Nephron (organoid): ENCODE results near the gene NHLH2.

Experiments
- H3K27ac Mint-ChIP-seq, 3 experiments: 2 replicates each; pipeline ENCODE4 v1.8.0; 2020; ENCODE audit warnings: mixed read lengths in 3 of 3, mild to moderate bottlenecking in 2 of 3, moderate library complexity in 1 of 3
- H3K27me3 Mint-ChIP-seq: 2 replicates; pipeline ENCODE4 v1.8.0; 2021; ENCODE audit warnings: low read depth, mild to moderate bottlenecking, moderate library complexity, mixed read lengths
- H3K36me3 Mint-ChIP-seq: 2 replicates; pipeline ENCODE4 v1.8.0; 2020; ENCODE audit warnings: low read depth, mixed read lengths
- H3K4me1 Mint-ChIP-seq: 2 replicates; pipeline ENCODE4 v1.8.0; 2020; ENCODE audit warnings: mixed read lengths
- H3K4me3 Mint-ChIP-seq, 3 experiments: 2 replicates each; pipeline ENCODE4 v1.8.0; 2020; ENCODE audit warnings: mild to moderate bottlenecking in 3 of 3, mixed read lengths in 3 of 3, moderate library complexity in 2 of 3
- H3K9me3 Mint-ChIP-seq: 2 replicates; pipeline ENCODE4 v1.8.0; 2020; ENCODE audit warnings: mixed read lengths
- CTCF ChIP-seq, 3 experiments: fragments of 200-600 bp; sonication (generic); IDR thresholded peaks; one replicate each; pipeline ENCODE4 v1.5.0; 2021; ENCODE audit warnings: antibody characterized with exemption in 3 of 3; ENCODE audit not compliant: unreplicated experiment in 3 of 3

NHLH2 gene

GRCh38 chr1:115879977-115880376, 39.1 kb upstream of the NHLH2 start:
- TF ChIP-seq CTCF (IDR thresholded peaks at IDR 0.05; ENCODE audit: unreplicated experiment in 3 of 3) = no peak
- Mint-ChIP-seq H3K27ac (no peak overlapping the region), H3K4me3 (no peak overlapping the region), H3K9me3 (no peaks in the 10 kb centered on the region), H3K36me3 (no peaks in the 10 kb centered on the region), H3K4me1 (no peaks in the 10 kb centered on the region), H3K27me3 (no peaks in the 10 kb centered on the region)

GRCh38 chr1:115877511-115877910, 36.6 kb upstream of the NHLH2 start:
- Mint-ChIP-seq H3K27me3 (no peaks in the 10 kb centered on the region), H3K27ac (no peak overlapping the region), H3K4me3 (no peak overlapping the region), H3K9me3 (no peaks in the 10 kb centered on the region), H3K4me1 (no peaks in the 10 kb centered on the region), H3K36me3 (no peaks in the 10 kb centered on the region)
- TF ChIP-seq CTCF (IDR thresholded peaks at IDR 0.05; ENCODE audit: unreplicated experiment in 3 of 3) = no peak

- Mint-ChIP-seq H3K9me3 (no peaks in the 10 kb centered on the region), H3K4me3 (no peak overlapping the region), H3K27ac (no peak overlapping the region), H3K27me3 (peaks cover 8% of the 10 kb centered on the region), H3K36me3 (no peaks in the 10 kb centered on the region), H3K4me1 (no peaks in the 10 kb centered on the region)
- TF ChIP-seq CTCF (IDR thresholded peaks at IDR 0.05; ENCODE audit: unreplicated experiment in 3 of 3) = no peak
These were observed 34.0 kb upstream of the NHLH2 start for GRCh38 chr1:115874904-115875303.

- TF ChIP-seq CTCF (IDR thresholded peaks at IDR 0.05; ENCODE audit: unreplicated experiment in 3 of 3) = no peak
- no peaks in the 10 kb centered on the region for H3K9me3 Mint-ChIP-seq
- no peak overlapping the region for H3K27ac Mint-ChIP-seq
- H3K4me3 Mint-ChIP-seq = no peak overlapping the region
- no peaks in the 10 kb centered on the region for H3K36me3 Mint-ChIP-seq
- H3K27me3 Mint-ChIP-seq = peaks cover 8% of the 10 kb centered on the region
- H3K4me1 Mint-ChIP-seq = no peaks in the 10 kb centered on the region
These were observed 33.6 kb upstream of the NHLH2 start for GRCh38 chr1:115874497-115874896.

GRCh38 chr1:115873184-115873583, 32.3 kb upstream of the NHLH2 start:
- Mint-ChIP-seq H3K27ac (no peak overlapping the region), H3K27me3 (peaks cover 8% of the 10 kb centered on the region), H3K36me3 (no peaks in the 10 kb centered on the region), H3K4me3 (no peak overlapping the region), H3K9me3 (no peaks in the 10 kb centered on the region), H3K4me1 (no peaks in the 10 kb centered on the region)
- TF ChIP-seq CTCF (IDR thresholded peaks at IDR 0.05; ENCODE audit: unreplicated experiment in 3 of 3) = no peak

- H3K4me3 Mint-ChIP-seq = no peak overlapping the region
- TF ChIP-seq CTCF (IDR thresholded peaks at IDR 0.05; ENCODE audit: unreplicated experiment in 3 of 3) = no peak
- no peaks in the 10 kb centered on the region for H3K36me3 Mint-ChIP-seq
- H3K4me1 Mint-ChIP-seq = no peaks in the 10 kb centered on the region
- peaks cover 8% of the 10 kb centered on the region for H3K27me3 Mint-ChIP-seq
- H3K27ac Mint-ChIP-seq = no peak overlapping the region
- H3K9me3 Mint-ChIP-seq = no peaks in the 10 kb centered on the region
These were observed 28.1 kb upstream of the NHLH2 start for GRCh38 chr1:115869064-115869463.
